Effector memory CD4-positive, alpha-beta T cell (primary cell): Measurements from ENCODE around the gene KIFC3.
"Not testable (repeated sequence)": the region's sequence is repeated elsewhere in the genome, so short reads cannot be mapped to it uniquely, and the experiment has no call there.

Source experiments
- DNase-seq, 3 donors: peaks; one replicate each; pipeline ENCODE4 v3.0.0-alpha.2; 2020
- H3K27ac ChIP-seq: 2 replicates; pipeline ENCODE4 v1.7.0; 2013; ENCODE audit warnings: mild to moderate bottlenecking, low read length, moderate library complexity; ENCODE audit not compliant: insufficient read depth, poor library complexity, severe bottlenecking
- H3K27me3 ChIP-seq: replicated peaks from 2 replicates; pipeline ENCODE4 v1.7.0; 2013; ENCODE audit warnings: mild to moderate bottlenecking, low read length; ENCODE audit not compliant: insufficient read depth, control insufficient read depth, poor library complexity, severe bottlenecking
- H3K36me3 ChIP-seq: 2 replicates; pipeline ENCODE4 v1.7.0; 2013; ENCODE audit warnings: mild to moderate bottlenecking, low read length, moderate library complexity; ENCODE audit not compliant: control insufficient read depth, insufficient read depth
- H3K4me1 ChIP-seq: 2 replicates; pipeline ENCODE4 v1.7.0; 2013; ENCODE audit warnings: low read length, mild to moderate bottlenecking; ENCODE audit not compliant: control insufficient read depth, insufficient read depth, poor library complexity, severe bottlenecking
- H3K4me3 ChIP-seq: 2 replicates; pipeline ENCODE4 v1.7.0; 2013; ENCODE audit warnings: low read length, low read depth, mild to moderate bottlenecking; ENCODE audit not compliant: insufficient read depth, poor library complexity, severe bottlenecking
- H3K9me3 ChIP-seq: 2 replicates; pipeline ENCODE4 v1.7.0; 2013; ENCODE audit warnings: mild to moderate bottlenecking, low read length, moderate library complexity; ENCODE audit not compliant: control insufficient read depth

Gene KIFC3

DNA sequence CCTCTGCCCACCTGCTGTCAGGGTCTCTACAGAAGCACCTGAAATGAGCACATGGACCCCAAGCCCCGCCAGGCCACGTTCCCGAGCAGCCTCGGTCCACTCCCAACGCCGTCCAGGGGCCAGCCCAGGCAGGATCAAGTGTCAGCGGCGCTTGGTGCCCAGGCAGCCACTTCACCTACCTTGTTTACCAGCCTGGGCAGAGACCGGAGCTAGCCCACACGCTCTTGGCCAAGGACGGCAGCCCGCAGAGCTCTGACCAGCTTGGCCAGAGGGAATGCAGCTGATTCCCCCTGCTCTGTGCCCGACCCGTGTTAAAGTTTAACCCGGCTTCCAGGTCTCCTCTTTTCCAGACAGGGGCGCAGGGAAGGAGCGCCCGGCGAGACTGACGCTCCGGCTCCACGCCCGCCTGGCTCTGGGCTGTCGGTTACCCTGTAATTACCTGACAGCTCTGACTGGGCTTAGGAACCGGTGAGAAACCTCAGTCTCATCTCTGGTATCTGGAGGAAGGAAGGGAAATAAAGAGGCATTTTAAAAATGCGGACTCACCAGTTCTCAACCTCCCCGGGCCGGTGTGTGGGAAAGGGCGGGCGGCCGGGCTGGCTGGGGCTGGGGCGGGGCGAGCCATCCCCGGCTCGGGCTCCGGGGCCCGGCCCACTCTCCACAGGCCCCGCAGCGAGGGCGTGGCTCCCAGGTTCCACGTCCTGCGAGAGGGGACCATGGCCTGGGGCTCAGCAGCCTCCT, 4.6 kb downstream of the KIFC3 start:
- H3K36me3 ChIP-seq = no peaks in the 10 kb centered on the region
- no peak overlapping the region for H3K4me3 ChIP-seq

GRCh38 chr16:57797216-57797525, 5.1 kb downstream of the KIFC3 start:
- DNase-seq = no peak
- H3K36me3 ChIP-seq = no peaks in the 10 kb centered on the region
- no peak overlapping the region for H3K27ac ChIP-seq
- no peaks in the 10 kb centered on the region for H3K27me3 ChIP-seq
- H3K4me3 ChIP-seq = no peak overlapping the region
- peaks cover 8% of the 10 kb centered on the region for H3K4me1 ChIP-seq
- H3K9me3 ChIP-seq = no peaks in the 10 kb centered on the region

More for the DNA sequence above, 4.6 kb downstream of the KIFC3 start:
- Histone ChIP-seq H3K27ac (no peak overlapping the region), H3K9me3 (no peaks in the 10 kb centered on the region), H3K4me1 (peaks cover 8% of the 10 kb centered on the region), H3K27me3 (no peaks in the 10 kb centered on the region)
- DNase-seq = no peak

DNA sequence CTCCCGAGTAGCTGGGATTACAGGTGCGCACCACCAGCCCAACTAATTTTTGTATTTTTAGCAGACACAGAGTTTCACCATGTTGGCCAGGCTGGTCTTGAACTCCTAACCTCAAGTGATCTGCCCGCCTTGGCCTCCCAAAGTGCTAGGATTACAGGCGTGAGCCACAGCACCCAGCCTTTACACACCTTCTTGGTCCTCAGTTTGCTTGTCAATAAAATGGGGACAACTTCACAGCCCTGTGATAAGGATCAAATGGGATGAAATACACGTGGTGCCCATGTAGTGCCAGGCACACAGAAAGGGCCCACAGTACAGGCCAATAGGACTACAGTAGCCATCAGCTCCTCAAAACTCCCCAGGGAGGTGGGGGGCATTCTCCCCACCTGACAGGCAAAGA, 6.3 kb downstream of the KIFC3 start:
- not testable (repeated sequence) for H3K4me1 ChIP-seq, H3K36me3 ChIP-seq

DNA sequence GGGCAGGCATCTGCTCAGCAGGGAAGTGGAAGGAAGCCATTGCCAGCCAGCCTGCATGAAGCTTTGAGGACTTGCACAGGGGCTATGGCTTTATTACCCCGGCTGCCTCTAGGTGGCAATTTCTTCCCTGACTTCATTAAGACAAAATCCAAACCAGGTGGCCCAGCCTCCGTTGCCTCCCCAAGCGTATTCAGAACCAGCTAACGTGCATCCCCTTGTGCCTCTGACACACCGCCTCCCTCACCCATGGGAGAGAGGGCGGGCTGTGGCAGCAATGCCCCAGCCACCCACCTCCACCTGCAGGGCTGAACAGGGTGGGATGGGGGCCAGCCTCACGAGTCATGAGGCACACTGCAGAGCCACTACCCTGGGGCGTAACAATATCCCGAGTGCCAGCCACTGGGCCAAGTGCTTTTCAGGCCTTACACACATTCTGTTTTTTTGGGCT, 6.8 kb downstream of the KIFC3 start:
- no peak overlapping the region for H3K27ac ChIP-seq
- H3K4me3 ChIP-seq = no peak overlapping the region
- no peaks in the 10 kb centered on the region for H3K27me3 ChIP-seq
- no peaks in the 10 kb centered on the region for H3K9me3 ChIP-seq
- DNase-seq = no peak
- peaks cover 4% of the 10 kb centered on the region for H3K4me1 ChIP-seq
- H3K36me3 ChIP-seq = no peaks in the 10 kb centered on the region

More for the DNA sequence above, 6.3 kb downstream of the KIFC3 start:
- H3K27me3 ChIP-seq, H3K9me3 ChIP-seq, DNase-seq, H3K27ac ChIP-seq, H3K4me3 ChIP-seq: not testable (repeated sequence)

DNA sequence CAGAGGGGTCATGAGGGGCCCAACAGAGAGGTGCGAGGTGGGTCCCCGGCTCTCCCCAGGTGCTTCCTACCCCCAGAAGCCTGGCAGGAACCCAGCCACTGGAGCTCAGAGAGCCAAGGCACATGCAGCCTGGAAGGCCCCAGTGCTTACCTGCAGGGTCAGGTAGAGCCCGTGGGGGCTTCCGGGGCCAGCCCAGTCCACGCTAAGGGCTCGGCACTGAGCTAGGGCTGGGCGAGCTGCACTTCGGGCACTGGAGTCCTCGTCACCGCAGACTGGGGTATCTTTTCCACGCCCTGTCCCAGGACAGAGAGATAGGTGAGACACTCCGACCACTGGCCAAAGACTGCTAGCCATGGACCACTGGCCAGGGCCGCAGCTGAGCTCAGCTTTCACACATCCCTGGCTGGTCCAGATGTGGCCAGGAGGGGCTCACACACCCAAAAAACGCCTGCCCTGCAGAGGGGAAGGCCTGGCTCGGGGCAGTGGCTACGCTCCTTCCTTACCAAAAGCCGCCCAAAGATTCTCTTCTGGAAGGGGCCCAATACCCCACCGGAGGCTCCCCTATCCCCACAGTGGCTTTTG, 7.4 kb downstream of the KIFC3 start:
- Histone ChIP-seq H3K4me3 (no peak overlapping the region), H3K4me1 (peaks cover 4% of the 10 kb centered on the region), H3K27me3 (no peaks in the 10 kb centered on the region), H3K27ac (no peak overlapping the region), H3K36me3 (no peaks in the 10 kb centered on the region), H3K9me3 (no peaks in the 10 kb centered on the region)
- no peak for DNase-seq

DNA sequence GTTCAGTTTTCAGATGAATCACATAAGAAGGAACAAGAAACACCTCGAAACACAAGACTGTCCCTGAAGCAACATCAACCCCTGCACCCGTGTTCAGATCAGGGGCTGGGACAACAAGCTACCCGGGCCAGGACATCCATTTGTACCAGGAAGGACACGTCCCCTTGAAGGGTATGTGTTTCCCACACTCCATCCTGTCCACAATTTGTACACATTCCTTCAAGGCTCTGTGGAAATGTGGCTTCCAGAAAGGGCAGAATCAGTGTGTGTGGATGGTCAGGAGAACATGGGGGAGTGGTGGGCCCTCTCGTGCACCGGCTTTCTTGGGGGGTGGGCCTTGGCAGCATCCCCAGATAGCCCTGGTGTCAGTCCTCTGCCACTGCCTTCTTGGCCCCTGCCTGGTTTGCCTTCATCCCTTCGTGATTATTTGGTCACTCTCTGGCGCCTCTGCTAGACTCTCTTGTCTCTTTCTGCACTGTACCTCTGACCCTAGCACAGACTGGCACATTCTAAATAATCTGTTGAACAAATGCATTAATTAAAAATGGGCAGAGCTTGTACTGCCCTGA, 10.3 kb downstream of the KIFC3 start:
- Histone ChIP-seq H3K27me3 (no peaks in the 10 kb centered on the region), H3K4me3 (no peak overlapping the region), H3K4me1 (no peaks in the 10 kb centered on the region), H3K27ac (no peak overlapping the region), H3K9me3 (no peaks in the 10 kb centered on the region), H3K36me3 (no peaks in the 10 kb centered on the region)
- no peak for DNase-seq

GRCh38 chr16:57791195-57791892, 10.9 kb downstream of the KIFC3 start:
- DNase-seq = no peak
- H3K4me3 ChIP-seq = no peak overlapping the region
- no peaks in the 10 kb centered on the region for H3K4me1 ChIP-seq
- H3K27ac ChIP-seq = no peak overlapping the region
- no peaks in the 10 kb centered on the region for H3K9me3 ChIP-seq
- no peaks in the 10 kb centered on the region for H3K27me3 ChIP-seq
- no peaks in the 10 kb centered on the region for H3K36me3 ChIP-seq

- H3K27ac ChIP-seq = no peak overlapping the region
- no peak overlapping the region for H3K4me3 ChIP-seq
- no peak for DNase-seq
- no peaks in the 10 kb centered on the region for H3K27me3 ChIP-seq
- no peaks in the 10 kb centered on the region for H3K9me3 ChIP-seq
- no peaks in the 10 kb centered on the region for H3K36me3 ChIP-seq
- H3K4me1 ChIP-seq = no peaks in the 10 kb centered on the region
Observed at GRCh38 chr16:57788951-57789350, 13.3 kb downstream of the KIFC3 start.

DNA sequence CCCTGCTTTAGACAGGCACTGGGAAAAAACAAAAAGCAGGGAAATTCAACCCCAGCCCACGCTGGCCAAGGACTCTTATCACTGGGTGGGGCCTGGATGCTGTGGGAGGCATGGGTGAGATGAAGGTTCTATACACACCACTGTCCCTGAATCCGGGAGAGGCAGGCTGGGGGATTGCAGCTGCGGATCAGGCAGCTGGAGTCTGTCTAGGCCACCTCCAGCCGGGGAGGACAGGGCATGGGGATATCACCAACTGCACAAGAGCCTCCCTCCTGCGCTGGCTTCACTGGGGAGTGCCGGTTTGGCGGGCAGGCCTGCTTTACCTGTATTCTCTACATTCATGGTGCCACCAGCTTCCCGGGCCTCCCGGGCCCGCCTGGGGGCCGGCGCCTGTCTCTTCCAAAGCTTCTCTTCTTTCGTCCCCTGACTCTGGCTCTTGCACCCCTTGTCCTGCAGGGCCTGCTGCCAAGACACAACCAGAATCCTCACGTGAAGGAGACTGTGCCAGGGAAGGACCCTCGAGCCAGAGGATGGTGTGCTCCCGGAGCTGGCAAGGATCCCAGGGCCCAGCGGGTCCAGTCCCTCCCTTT, 13.9 kb downstream of the KIFC3 start:
- no peak overlapping the region for H3K4me3 ChIP-seq
- H3K36me3 ChIP-seq = no peaks in the 10 kb centered on the region
- H3K27me3 ChIP-seq = no peaks in the 10 kb centered on the region
- H3K9me3 ChIP-seq = no peaks in the 10 kb centered on the region
- H3K4me1 ChIP-seq = no peaks in the 10 kb centered on the region
- DNase-seq = no peak
- H3K27ac ChIP-seq = no peak overlapping the region

- Histone ChIP-seq H3K27ac (no peak overlapping the region), H3K27me3 (no peaks in the 10 kb centered on the region), H3K9me3 (no peaks in the 10 kb centered on the region), H3K4me1 (no peaks in the 10 kb centered on the region), H3K36me3 (no peaks in the 10 kb centered on the region), H3K4me3 (no peak overlapping the region)
- DNase-seq = no peak
Observed at GRCh38 chr16:57787519-57787905, 14.8 kb downstream of the KIFC3 start.
